HG03432 (cell line): ENCODE results near the gene BLVRB.
"Not testable (repeated sequence)": the region's sequence is repeated elsewhere in the genome, so short reads cannot be mapped to it uniquely, and the experiment has no call there.

Experiments
- ATAC-seq: cut with Tn5 transposase; IDR thresholded peaks from one replicate; pipeline ENCODE4 v1.9.1; 2021; ENCODE audit warnings: mild to moderate bottlenecking, moderate library complexity; ENCODE audit not compliant: unreplicated experiment

Gene BLVRB

GRCh38 chr19:40410030-40410389, 55.5 kb downstream of the BLVRB start:
- ATAC-seq = no peak

GRCh38 chr19:40408598-40408925, 57.0 kb downstream of the BLVRB start:
- not testable (repeated sequence) for ATAC-seq

GRCh38 chr19:40407714-40408597, 57.6 kb downstream of the BLVRB start:
- ATAC-seq = no peak

- peak; percentile 77 for ATAC-seq
Observed at GRCh38 chr19:40403262-40403984, 62.1 kb downstream of the BLVRB start.

GRCh38 chr19:40400559-40400958, 65.0 kb downstream of the BLVRB start:
- ATAC-seq = no peak

- no peak for ATAC-seq
Observed at GRCh38 chr19:40398417-40399131, 67.0 kb downstream of the BLVRB start.
